Endothelial cell of umbilical vein (primary cell): ENCODE results near the gene SAMD11. TPM values are rescaled to one million over a fixed set of nuclear protein-coding genes. Genes with fewer than 3 reads are reported as not detected.
"Not testable (repeated sequence)": the region's sequence is repeated elsewhere in the genome, so short reads cannot be mapped to it uniquely, and the experiment has no call there.

Experiments
- BruUV-seq: library from RNA; stranded (reverse); fragments of 400-500 nt; replicated peaks from 2 replicates; lab custom pipeline; 2021; lab: Mats Ljungman, UMichigan
- CTCF ChIA-PET: fragments of 300-600, 350-600 bp; sonication (Branson Sonifier 250); formaldehyde crosslinking; loops from one replicate; lab custom pipeline; 2021; ENCODE audit warnings: antibody characterized with exemption, inconsistent platforms; lab: Charles Lee
- POLR2A ChIA-PET: fragments of 300-600, 350-600 bp; sonication (Branson Sonifier 250); formaldehyde crosslinking; loops from one replicate; lab custom pipeline; 2021; ENCODE audit warnings: antibody characterized with exemption, inconsistent platforms; lab: Charles Lee
- DNase-seq: peaks from one replicate; pipeline ENCODE4 v3.0.0-alpha.2; 2011; ENCODE audit warnings: low read depth, low spot score
- FAIRE-seq: peaks from 2 replicates; lab custom pipeline; 2011; peaks lifted over from hg19 to GRCh38; lab: Jason Lieb, UNC
- H2AFZ ChIP-seq: 2 replicates; pipeline ENCODE4 v1.6.0; 2012; ENCODE audit warnings: low read depth, low read length, control low read depth, inconsistent platforms
- H3K27ac ChIP-seq: 2 replicates; pipeline ENCODE4 v1.5.1; 2011; ENCODE audit warnings: low read depth, mild to moderate bottlenecking, control low read depth, low read length, moderate library complexity; ENCODE audit not compliant: insufficient read depth
- H3K27me3 ChIP-seq, 2 experiments: 2 replicates each; pipeline versions ENCODE4 v1.6.0 to v1.6.1; 2011; ENCODE audit warnings: low read length in 2 of 2, mixed read lengths in 1 of 2; ENCODE audit not compliant: control insufficient read depth in 2 of 2, insufficient read depth in 2 of 2
- H3K36me3 ChIP-seq, 2 experiments: 2 replicates in 1 of 2; 3 replicates in 1 of 2; pipeline ENCODE4 v1.5.1; 2011; ENCODE audit warnings: low read length in 2 of 2, mild to moderate bottlenecking in 1 of 2, moderate library complexity in 1 of 2; ENCODE audit not compliant: control insufficient read depth in 2 of 2, insufficient read depth in 2 of 2; ENCODE audit errors: extremely low read depth in 1 of 2
- H3K4me1 ChIP-seq: 3 replicates; pipeline ENCODE4 v1.5.1; 2011; ENCODE audit warnings: mild to moderate bottlenecking, low read length; ENCODE audit not compliant: control insufficient read depth, insufficient read depth; ENCODE audit errors: extremely low read depth
- H3K4me2 ChIP-seq: 2 replicates; pipeline ENCODE4 v1.6.1; 2011; ENCODE audit warnings: low read length, control low read depth, mixed read lengths; ENCODE audit not compliant: insufficient read depth
- H3K4me3 ChIP-seq, 3 experiments: fragments of 200-600 bp in 1 of 3; sonication (generic), shearing (Covaris generic) in 1 of 3; replicated peaks in 1 of 3; 2 replicates each; pipeline ENCODE4 v1.5.1; 2011 to 2016; ENCODE audit warnings: control low read depth in 3 of 3, low read length in 3 of 3, mild to moderate bottlenecking in 2 of 3, inconsistent platforms in 1 of 3, low read depth in 1 of 3, moderate library complexity in 1 of 3; ENCODE audit not compliant: insufficient read depth in 1 of 3
- H3K79me2 ChIP-seq: 2 replicates; pipeline ENCODE4 v1.6.0; 2012; ENCODE audit warnings: low read length, inconsistent platforms; ENCODE audit not compliant: control insufficient read depth, insufficient read depth
- H3K9ac ChIP-seq: replicated peaks from 2 replicates; pipeline ENCODE3; 2011; ENCODE audit warnings: low read length, control low read depth; ENCODE audit not compliant: insufficient read depth; ENCODE audit errors: extremely low read depth
- H3K9me1 ChIP-seq: replicated peaks from 3 replicates; pipeline ENCODE4 v1.6.0; 2011; ENCODE audit warnings: mild to moderate bottlenecking, low read length; ENCODE audit not compliant: control insufficient read depth, insufficient read depth; ENCODE audit errors: extremely low read depth
- H3K9me3 ChIP-seq: replicated peaks from 2 replicates; pipeline ENCODE4 v1.5.1; 2012; ENCODE audit warnings: low read length, inconsistent platforms; ENCODE audit not compliant: control insufficient read depth, insufficient read depth
- H4K20me1 ChIP-seq: replicated peaks from 2 replicates; pipeline ENCODE3; 2011; ENCODE audit warnings: mild to moderate bottlenecking, low read length; ENCODE audit not compliant: control insufficient read depth, insufficient read depth; ENCODE audit errors: extremely low read depth
- POLR2A ChIP-seq: IDR thresholded peaks from 2 replicates; pipeline ENCODE4 v1.6.1; 2012; ENCODE audit warnings: low read depth, mild to moderate bottlenecking, control low read depth, low read length
- dilution Hi-C: fragments of 300-500 bp; cut with MboI; formaldehyde crosslinking; loops from one replicate; pipeline ENCODE4 v1.15.0; 2019; ENCODE audit warnings: low sequenced_read_pairs; ENCODE audit not compliant: extremely low pct_ligation_motif_present
- intact Hi-C: fragments of 100-400 bp; cut with micrococcal nuclease; formaldehyde crosslinking; loops from one replicate; pipeline ENCODE4 v1.10.0; 2022
- polyA plus RNA-seq, 4 experiments: library from polyadenylated mRNA; depleted of rRNA in 3 of 4; stranded (reverse) in 3 of 4; unstranded in 1 of 4; fragments of >200 nt; gene quantifications; 2 replicates each; pipeline versions ENCODE4 v1.2.1 to v1.2.3, GENCODE V29; 2011 to 2012; ENCODE audit warnings: missing spikeins in 1 of 4
- total RNA-seq: library from RNA; stranded (reverse); gene quantifications from 2 replicates; pipeline ENCODE4 v1.2.3, GENCODE V29; 2021

Gene SAMD11
- total and polyA plus RNA-seq, 2 donors (not counting 3 experiments of a cell fraction or from before 2014, with no cell fraction given): not detected

- CTCF ChIA-PET, H3K9me3 ChIP-seq, FAIRE-seq, H3K79me2 ChIP-seq, BruUV-seq, H4K20me1 ChIP-seq, POLR2A ChIA-PET, H3K9ac ChIP-seq, H3K36me3 ChIP-seq, H3K4me3 ChIP-seq, H3K27ac ChIP-seq, intact Hi-C loops, H3K9me1 ChIP-seq, DNase-seq, dilution Hi-C loops, H3K27me3 ChIP-seq, H3K4me2 ChIP-seq, H3K4me1 ChIP-seq, H2AFZ ChIP-seq: not testable (repeated sequence)
These were observed 25.8 kb upstream of the SAMD11 start for GRCh38 chr1:897951-898350.

GRCh38 chr1:899636-900317, 23.9 kb upstream of the SAMD11 start:
- H2AFZ ChIP-seq: no peak overlapping the region
- H3K4me2 ChIP-seq: no peak overlapping the region
- POLR2A ChIA-PET: no interaction called here
- no peak for TF ChIP-seq POLR2A
- peaks cover 2 to 4% of the 10 kb centered on the region in 2 experiments for H3K27me3 ChIP-seq
- H3K79me2 ChIP-seq: no peaks in the 10 kb centered on the region
- intact Hi-C loops (no loop called here), dilution Hi-C loops (no loop called here)
- no peaks in the 10 kb centered on the region for H3K9me3 ChIP-seq
- H3K27ac ChIP-seq: no peak overlapping the region
- DNase-seq (no peak), FAIRE-seq (no peak)
- H4K20me1 ChIP-seq: no peaks in the 10 kb centered on the region
- H3K9me1 ChIP-seq: no peaks in the 10 kb centered on the region
- H3K4me1 ChIP-seq: no peaks in the 10 kb centered on the region
- CTCF ChIA-PET: no interaction called here
- no TSS peak for BruUV-seq
- H3K9ac ChIP-seq: no peak overlapping the region
- no peaks in the 10 kb centered on the region for H3K36me3 ChIP-seq
- H3K4me3 ChIP-seq: no peak overlapping the region
